ENCODE measurements around the gene MAB21L2. TPM values are rescaled to one million over a fixed set of nuclear protein-coding genes. Genes with fewer than 3 reads are reported as not detected.

MAB21L2 gene
- polyA plus RNA-seq, 3 donors, result not detected

DNA sequence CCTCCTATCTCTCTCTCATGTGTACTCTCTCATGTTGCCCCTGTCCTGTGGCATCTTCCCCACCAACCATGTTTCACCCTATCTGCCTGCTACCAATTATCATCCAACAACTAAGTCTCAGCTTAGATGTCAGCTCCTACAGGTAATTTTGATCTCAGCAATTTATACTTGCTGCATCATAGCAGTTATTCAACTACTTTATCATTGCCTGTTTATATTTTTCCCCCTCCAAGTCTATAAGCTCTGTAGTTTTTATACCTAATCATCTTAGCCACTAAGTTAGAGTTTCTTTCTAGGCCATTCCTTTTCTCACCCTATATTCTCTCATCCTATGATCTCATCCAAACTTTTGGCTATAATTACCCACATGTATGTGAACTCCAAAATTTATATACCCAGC, 50.7 kb downstream of the MAB21L2 start:
- Histone ChIP-seq H3K4me2 (replicated peaks; ENCODE audit: extremely low read depth, low read length, poor library complexity, severe bottlenecking) (no peak overlapping the region), H4K20me1 (ENCODE audit: insufficient read depth, low read length) (no peaks in the 10 kb centered on the region), H3K9me3 (replicated peaks in 1 of 2; ENCODE audit: control insufficient read depth in 1 of 2, insufficient read depth in 1 of 2, low read length in 2 of 2) (peaks cover 0 to 4% of the 10 kb centered on the region in 2 donors), H3K4me3 (replicated peaks in 1 of 3; ENCODE audit: low read depth in 2 of 3, low read length in 3 of 3) (no peak overlapping the region), H3K9ac (ENCODE audit: insufficient read depth, low read length, poor library complexity, severe bottlenecking) (no peak overlapping the region), H3K27me3 (ENCODE audit: control insufficient read depth in 2 of 2, insufficient read depth in 2 of 2, low read length in 2 of 2) (no peaks in the 10 kb centered on the region), H3K27ac (ENCODE audit: low read depth in 1 of 2, low read length in 2 of 2) (no peak overlapping the region), H2AFZ (ENCODE audit: insufficient read depth, low read depth, low read length, poor library complexity, severe bottlenecking) (no peak overlapping the region), H3K79me2 (ENCODE audit: insufficient read depth, low read length) (no peaks in the 10 kb centered on the region), H3K36me3 (replicated peaks in 1 of 2; ENCODE audit: control insufficient read depth in 1 of 2, insufficient read depth in 2 of 2, low read length in 2 of 2) (no peaks in the 10 kb centered on the region), H3K4me1 (ENCODE audit: control insufficient read depth in 1 of 2, insufficient read depth in 2 of 2, low read length in 2 of 2) (no peaks in the 10 kb centered on the region)
- Mint-ChIP-seq H3K27me3 (ENCODE audit: low read depth in 3 of 3) (peaks cover 0 to 5% (median 1%) of the 10 kb centered on the region in 3 donors), H3K9me3 (peaks cover 3 to 11% (median 6%) of the 10 kb centered on the region in 7 donors), H3K4me1 (no peaks in the 10 kb centered on the region), H3K4me3 (no peak overlapping the region), H3K27ac (no peak overlapping the region), H3K36me3 (no peaks in the 10 kb centered on the region)
- TF ChIP-seq, protein P1, sequence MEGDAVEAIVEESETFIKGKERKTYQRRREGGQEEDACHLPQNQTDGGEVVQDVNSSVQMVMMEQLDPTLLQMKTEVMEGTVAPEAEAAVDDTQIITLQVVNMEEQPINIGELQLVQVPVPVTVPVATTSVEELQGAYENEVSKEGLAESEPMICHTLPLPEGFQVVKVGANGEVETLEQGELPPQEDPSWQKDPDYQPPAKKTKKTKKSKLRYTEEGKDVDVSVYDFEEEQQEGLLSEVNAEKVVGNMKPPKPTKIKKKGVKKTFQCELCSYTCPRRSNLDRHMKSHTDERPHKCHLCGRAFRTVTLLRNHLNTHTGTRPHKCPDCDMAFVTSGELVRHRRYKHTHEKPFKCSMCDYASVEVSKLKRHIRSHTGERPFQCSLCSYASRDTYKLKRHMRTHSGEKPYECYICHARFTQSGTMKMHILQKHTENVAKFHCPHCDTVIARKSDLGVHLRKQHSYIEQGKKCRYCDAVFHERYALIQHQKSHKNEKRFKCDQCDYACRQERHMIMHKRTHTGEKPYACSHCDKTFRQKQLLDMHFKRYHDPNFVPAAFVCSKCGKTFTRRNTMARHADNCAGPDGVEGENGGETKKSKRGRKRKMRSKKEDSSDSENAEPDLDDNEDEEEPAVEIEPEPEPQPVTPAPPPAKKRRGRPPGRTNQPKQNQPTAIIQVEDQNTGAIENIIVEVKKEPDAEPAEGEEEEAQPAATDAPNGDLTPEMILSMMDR (IDR thresholded peaks at IDR 0.05), result no peak
- DNase-seq, result no peak
- intact Hi-C loops (cut with micrococcal nuclease), result no loop called here
